HG03025 (cell line): Measurements from ENCODE around the gene ATF7IP.
"Not testable (repeated sequence)": the region's sequence is repeated elsewhere in the genome, so short reads cannot be mapped to it uniquely, and the experiment has no call there.

Experiments used
- ATAC-seq: cut with Tn5 transposase; IDR thresholded peaks from one replicate; pipeline ENCODE4 v1.9.1; 2021; ENCODE audit warnings: mild to moderate bottlenecking, moderate library complexity; ENCODE audit not compliant: unreplicated experiment, low FRiP score

Gene ATF7IP

GRCh38 chr12:14366209-14367039 lies 942 bp downstream of the ATF7IP start:
- ATAC-seq = no peak

DNA sequence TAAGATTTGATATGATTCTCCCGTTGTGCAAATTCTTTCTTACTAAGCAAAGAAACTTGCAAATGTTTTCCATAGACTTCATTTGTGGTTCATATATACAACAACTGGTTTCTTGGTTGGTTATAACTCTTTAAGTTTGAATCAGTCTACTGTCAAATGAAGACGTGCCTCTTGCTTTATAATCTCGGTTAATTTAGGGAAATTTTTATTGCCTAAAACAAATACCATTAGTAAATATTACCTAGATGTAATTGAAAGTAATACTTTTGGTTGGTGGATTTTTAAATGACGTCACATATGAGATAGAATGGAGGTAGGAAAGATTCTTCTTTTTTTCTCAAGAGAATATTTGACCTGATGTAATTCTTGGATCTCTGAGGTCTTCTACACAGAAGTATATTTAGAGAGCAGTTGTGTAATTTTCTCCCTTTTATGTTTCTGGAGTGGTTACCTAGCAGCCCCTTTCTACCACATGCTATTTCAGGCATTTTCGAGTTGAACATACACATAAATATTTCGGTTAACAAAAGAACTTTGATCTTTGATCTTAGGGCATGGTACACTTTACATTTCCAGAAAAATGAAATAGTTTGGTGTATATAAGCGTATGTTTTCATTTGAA lies 1.7 kb downstream of the ATF7IP start:
- ATAC-seq = no peak

DNA sequence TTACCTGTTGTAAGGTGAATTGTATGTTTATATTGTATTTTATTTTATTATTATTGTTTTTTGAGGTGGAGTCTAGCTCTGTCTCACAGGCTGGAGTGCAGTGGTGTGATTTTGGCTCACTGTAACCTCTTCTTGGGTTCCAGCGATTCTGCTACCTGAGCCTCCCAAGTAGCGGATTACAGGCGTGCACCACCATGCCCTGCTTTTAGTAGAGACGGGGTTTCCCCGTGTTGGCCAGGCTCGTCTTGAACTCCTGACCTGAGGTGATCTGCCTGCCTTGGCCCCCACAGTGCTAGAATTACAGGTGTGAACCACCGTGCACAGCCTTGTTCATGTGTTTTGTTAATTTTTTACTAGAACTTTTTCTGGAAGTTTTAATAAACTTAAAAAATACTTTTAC lies 3.8 kb downstream of the ATF7IP start:
- ATAC-seq = no peak

- no peak for ATAC-seq
Measured at GRCh38 chr12:14373217-14373616, 7.7 kb downstream of the ATF7IP start.

DNA sequence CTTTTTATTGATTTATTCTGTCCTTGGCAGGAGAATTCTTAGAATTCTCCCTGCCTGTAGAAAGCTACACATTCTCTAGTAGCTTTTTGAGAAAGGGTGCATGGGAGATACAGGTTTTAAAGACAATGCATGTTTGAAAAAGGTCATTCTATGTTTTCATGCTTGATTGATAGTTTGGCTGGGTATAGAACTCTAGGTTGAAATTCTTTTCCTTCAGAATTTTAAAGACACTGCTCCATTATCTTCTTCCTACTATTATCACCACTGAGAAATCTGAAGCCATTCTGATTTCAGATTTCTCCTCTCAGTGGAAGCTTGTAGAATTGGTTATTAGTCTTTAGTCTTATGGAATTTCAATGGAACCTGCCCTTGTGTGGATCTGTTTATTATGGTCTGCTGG lies 14.0 kb downstream of the ATF7IP start:
- ATAC-seq = no peak

DNA sequence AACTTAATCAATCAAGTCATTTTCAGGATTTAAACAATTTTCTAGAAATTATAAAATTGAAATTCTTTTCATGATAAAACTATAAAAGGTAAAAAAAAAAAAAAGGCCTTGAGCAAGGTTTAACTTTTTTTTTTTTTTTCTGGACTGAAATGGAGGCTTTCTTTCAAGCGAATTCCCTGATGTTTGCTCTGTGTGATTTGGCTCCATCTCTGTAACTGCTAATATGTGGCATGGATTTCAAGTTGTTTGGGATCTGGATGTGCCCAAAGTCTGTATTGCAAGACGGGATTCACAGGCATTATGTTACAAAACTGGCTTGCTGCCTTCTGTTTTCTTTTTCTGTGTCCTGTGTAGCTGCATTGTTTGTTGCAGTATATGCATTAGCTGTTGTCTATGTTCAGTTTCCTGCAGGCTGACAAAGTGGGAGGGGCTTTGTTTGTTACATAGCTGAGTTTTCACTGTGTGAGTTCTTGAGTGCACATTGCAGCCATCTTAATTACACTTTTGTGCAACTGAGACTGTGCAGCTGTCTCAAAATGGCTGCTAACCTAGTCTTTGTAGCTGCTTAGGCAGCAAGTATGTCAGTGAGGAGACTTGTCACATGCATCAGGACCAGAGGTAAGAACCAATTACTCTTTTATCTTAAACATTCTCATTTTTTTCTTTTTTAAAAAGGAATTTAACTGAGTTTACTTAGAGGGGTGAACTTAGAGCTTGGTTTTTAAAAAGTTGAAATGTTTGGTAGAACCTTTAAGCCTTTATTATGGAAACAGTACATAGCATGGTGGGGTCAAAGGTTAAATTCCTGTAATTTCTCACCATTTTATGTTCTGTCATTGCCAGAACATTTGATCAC lies 19.5 kb downstream of the ATF7IP start:
- peak; percentile 88 for ATAC-seq

GRCh38 chr12:14387219-14387871 lies 21.9 kb downstream of the ATF7IP start:
- ATAC-seq = no peak

DNA sequence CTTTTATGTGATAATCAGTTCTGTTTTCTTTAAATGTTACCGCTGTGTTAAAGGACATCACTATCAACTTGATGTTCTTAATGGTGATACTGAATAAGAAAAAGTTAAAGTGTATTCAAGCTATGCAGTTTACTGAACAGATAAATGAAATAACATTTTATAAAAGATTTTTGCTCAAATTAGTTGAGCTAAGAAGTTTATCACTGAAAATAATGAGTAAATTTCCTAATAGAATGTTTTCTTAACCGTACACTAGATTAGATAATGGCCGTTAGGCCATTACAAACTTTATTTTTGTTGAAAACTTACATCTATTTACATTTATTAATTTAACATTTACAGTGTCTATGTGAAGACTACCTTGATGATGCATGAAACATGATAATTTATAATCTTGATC lies 25.0 kb downstream of the ATF7IP start:
- no peak for ATAC-seq

GRCh38 chr12:14390870-14391530 lies 25.5 kb downstream of the ATF7IP start:
- no peak for ATAC-seq

DNA sequence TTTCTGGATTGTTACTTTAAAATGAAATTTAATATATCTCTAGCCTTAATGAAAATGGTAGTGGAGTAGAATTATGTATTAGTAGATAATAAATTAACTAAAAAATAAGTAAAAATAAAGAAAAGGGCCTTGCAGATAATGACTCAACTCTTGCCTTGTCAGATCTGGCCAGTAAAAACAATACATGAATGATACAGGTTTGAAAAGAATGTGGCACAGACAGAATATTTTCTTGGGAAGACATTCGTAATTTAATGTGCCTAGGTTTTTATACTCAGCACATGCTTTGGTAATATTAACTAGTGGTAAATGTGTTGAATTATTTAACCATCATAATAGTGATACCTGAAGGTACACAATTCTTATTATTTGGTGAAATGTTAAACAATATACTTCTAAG lies 28.3 kb downstream of the ATF7IP start:
- ATAC-seq = no peak

GRCh38 chr12:14394317-14395073 lies 29.0 kb downstream of the ATF7IP start:
- ATAC-seq = peak; percentile 57

DNA sequence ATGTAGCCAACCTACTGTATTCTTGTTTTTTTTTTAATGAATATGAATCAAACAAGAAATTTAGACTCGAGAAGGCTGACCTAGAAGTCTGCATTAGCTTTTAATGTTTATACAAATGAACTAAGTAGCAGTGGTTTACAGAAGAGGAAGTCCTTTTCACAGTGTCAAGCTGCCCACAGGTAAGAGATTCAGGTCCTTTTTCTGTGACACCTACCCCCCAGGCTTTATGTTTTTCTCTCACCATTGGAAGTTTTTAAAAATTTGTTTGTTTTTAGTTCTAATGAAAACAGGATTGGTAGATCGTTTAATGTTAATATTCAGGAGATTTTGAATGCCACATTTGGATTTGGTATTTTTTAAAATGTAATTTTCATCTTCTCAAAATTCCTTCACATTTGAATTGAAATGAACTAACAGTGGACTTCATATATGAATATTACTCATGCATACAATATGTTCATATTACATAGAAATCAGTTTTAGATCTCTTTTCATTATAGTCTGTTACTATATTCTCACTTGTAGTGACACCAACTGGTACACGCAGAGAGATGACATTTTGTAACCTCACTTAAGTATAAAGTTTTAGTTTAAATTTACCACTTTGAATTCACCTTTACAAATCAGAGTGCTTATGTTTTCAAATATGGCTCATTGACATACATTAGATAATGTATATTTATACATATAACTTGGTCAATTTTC lies 29.7 kb downstream of the ATF7IP start:
- peak; percentile 35 for ATAC-seq

DNA sequence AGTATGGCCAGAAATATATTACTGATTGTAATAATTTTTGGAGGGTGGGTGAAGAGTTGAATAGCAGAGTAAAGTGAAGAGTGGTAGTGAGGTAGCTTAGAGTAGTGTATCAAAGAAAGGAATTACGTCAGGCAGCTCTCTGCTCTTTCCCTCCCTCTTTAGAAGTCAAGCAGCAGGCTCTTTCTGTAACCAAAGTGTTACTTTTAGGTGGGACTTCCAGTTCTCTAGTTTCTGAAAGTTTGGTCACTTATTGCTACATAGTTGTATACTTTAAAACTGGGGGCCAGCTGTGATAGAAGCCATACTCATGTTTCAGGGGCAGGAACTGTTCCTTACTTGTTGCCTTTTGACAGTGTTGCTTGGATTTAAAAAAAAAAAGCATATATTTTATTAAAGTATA lies 30.6 kb downstream of the ATF7IP start:
- peak; percentile 54 for ATAC-seq

DNA sequence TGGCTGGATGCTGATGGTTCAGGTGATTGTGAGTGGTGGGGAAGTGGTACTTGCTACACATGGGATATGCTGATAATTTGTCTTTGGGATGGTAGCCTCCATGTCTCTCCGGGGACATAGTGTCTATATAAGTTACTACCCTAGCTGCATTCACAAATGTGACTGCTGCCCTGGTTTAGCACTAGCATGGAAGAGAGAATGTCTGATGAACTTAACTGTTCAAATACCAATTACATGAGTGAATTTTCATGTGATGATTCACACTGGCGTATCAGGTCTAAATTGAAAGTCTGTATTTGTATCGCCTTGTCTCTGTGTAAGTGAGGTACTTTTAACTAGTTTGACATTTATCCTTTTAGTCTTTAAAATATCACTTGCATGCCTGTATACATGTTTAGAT lies 34.4 kb downstream of the ATF7IP start:
- ATAC-seq = no peak

GRCh38 chr12:14400599-14400998 lies 35.1 kb downstream of the ATF7IP start:
- no peak for ATAC-seq

DNA sequence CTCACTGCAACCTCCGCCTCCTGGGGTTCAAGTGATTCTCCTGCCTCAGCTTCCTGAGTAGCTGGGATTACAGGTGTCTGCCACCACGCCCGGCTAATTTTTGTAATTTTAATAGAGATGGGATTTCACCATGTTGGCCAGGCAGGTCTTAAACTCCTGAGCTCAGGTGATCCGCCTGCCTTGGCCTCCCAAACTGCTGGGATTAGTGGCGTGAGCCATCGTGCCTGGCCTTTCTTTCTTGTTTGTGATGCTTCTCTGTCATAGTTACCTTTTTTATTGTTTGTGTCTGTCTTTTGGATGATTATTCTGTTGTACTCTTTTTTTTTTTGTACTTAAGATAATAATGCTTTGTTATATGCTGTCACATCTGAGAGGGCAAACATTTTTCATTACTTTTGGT lies 35.8 kb downstream of the ATF7IP start:
- not testable (repeated sequence) for ATAC-seq

DNA sequence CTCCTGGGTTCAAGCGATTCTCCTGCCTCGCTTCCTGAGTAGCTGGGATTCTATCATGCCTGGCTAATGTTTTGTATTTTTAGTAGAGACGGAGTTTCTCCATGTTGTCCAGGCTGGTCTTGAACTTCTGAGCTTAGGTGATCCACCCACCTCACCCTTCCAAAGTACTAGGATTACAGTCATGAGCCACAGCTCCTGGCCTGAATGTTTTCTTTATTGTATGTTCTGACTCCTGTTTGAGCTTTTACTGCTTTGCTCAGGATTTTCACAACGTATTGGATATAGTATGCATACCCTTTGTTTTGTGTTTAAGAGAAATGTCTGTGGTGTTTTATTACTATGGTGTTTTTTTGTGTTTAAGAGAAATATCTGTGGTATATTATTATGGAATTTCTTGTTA lies 37.2 kb downstream of the ATF7IP start:
- ATAC-seq = no peak

- ATAC-seq = no peak
Measured at GRCh38 chr12:14403293-14403692, 37.8 kb downstream of the ATF7IP start.

GRCh38 chr12:14403711-14404196 lies 38.3 kb downstream of the ATF7IP start:
- ATAC-seq = no peak
